AG04449 (cell line): ENCODE measurements around the gene LIN28A.
A peak's percentile ranks its signal among the peaks of the same experiment; 100 is the strongest.

Experiments
- CTCF ChIA-PET: fragments of 350-600 bp; formaldehyde crosslinking; extraction: SDS; loops from one replicate; lab custom pipeline; 2021; ENCODE audit warnings: antibody characterized with exemption; lab: Yijun Ruan, JAX
- POLR2A ChIA-PET: fragments of 400-600, 350-600 bp; formaldehyde crosslinking; extraction: SDS; loops from one replicate; lab custom pipeline; 2020; ENCODE audit warnings: antibody characterized with exemption, inconsistent platforms; lab: Yijun Ruan, JAX
- DNase-seq: peaks from one replicate; pipeline ENCODE4 v3.0.0-alpha.2; 2010; ENCODE audit warnings: low read depth, low spot score
- H3K4me3 ChIP-seq: 2 replicates; pipeline ENCODE4 v1.5.1; 2011; ENCODE audit warnings: low read depth, mild to moderate bottlenecking, control low read depth, low read length
- CTCF ChIP-seq: IDR thresholded peaks from one replicate; pipeline ENCODE4 v1.5.1; 2011; ENCODE audit warnings: mild to moderate bottlenecking, moderate library complexity, low read length, control low read depth, inconsistent platforms; ENCODE audit not compliant: insufficient read depth; ENCODE audit errors: missing control alignments

LIN28A gene

GRCh38 chr1:26413031-26413430 lies 2.4 kb downstream of the LIN28A start:
- no peak for TF ChIP-seq CTCF
- DNase-seq = no peak
- CTCF ChIA-PET = interaction anchor here (0.7 to 0.8 kb wide), 2 partner anchors 20 to 49 kb away, joined by 3 read pairs; no protein-coding TSS in a partner anchor
- POLR2A ChIA-PET = no interaction called here
- no peak overlapping the region for H3K4me3 ChIP-seq

- DNase-seq = no peak
- ChIA-PET CTCF (interaction anchor here (0.6 to 5.1 kb wide), 52 partner anchors 9 to 513 kb away, joined by 3 to 91 read pairs (median 5); partner anchors contain the start of genes CD52, DHDDS, SH3BGRL3 and ZNF593), POLR2A (interaction anchor here (0.7 to 1.1 kb wide), 2 partner anchors 15 to 39 kb away, joined by 3 read pairs; partner anchors contain the start of gene DHDDS)
- H3K4me3 ChIP-seq = no peak overlapping the region
- peak; percentile 97 for TF ChIP-seq CTCF
Observed at GRCh38 chr1:26417111-26417759, 6.6 kb downstream of the LIN28A start.

- POLR2A ChIA-PET = no interaction called here
- H3K4me3 ChIP-seq = no peak overlapping the region
- no peak for DNase-seq
- CTCF ChIA-PET = interaction anchor here (0.6 to 5.1 kb wide), 8 partner anchors 7 to 383 kb away, joined by 3 to 91 read pairs (median 12); partner anchors contain the start of genes DHDDS and LIN28A
- TF ChIP-seq CTCF = no peak
Observed at GRCh38 chr1:26418865-26419349, 8.3 kb downstream of the LIN28A start.

GRCh38 chr1:26419494-26419893 lies 8.9 kb downstream of the LIN28A start:
- TF ChIP-seq CTCF = no peak
- POLR2A ChIA-PET = no interaction called here
- DNase-seq = no peak
- H3K4me3 ChIP-seq = no peak overlapping the region
- CTCF ChIA-PET = interaction anchor here (0.6 to 5.1 kb wide), 8 partner anchors 7 to 383 kb away, joined by 3 to 53 read pairs (median 5); partner anchors contain the start of genes DHDDS and LIN28A

GRCh38 chr1:26429721-26430120 lies 19.1 kb downstream of the LIN28A start:
- ChIA-PET POLR2A (no interaction called here), CTCF (interaction anchor here (0.7 to 7.5 kb wide), 4 partner anchors 9 to 154 kb away, joined by 3 to 91 read pairs (median 4); no protein-coding TSS in a partner anchor)
- H3K4me3 ChIP-seq = no peak overlapping the region
- no peak for DNase-seq
- TF ChIP-seq CTCF = no peak
